IPS-15b (cell line): ENCODE results near the gene UBLCP1.
"Not testable (repeated sequence)": the region's sequence is repeated elsewhere in the genome, so short reads cannot be mapped to it uniquely, and the experiment has no call there.

Source experiments
- H3K27me3 ChIP-seq: one replicate; pipeline ENCODE4 v1.6.1; 2013; ENCODE audit warnings: low read length; ENCODE audit not compliant: control insufficient read depth, insufficient read depth
- H3K36me3 ChIP-seq: one replicate; pipeline ENCODE4 v1.6.1; 2013; ENCODE audit warnings: low read length; ENCODE audit not compliant: control insufficient read depth, insufficient read depth
- H3K4me1 ChIP-seq: one replicate; pipeline ENCODE4 v1.6.1; 2013; ENCODE audit warnings: mild to moderate bottlenecking, low read length; ENCODE audit not compliant: control insufficient read depth, insufficient read depth
- H3K4me3 ChIP-seq: one replicate; pipeline ENCODE4 v1.5.1; 2013; ENCODE audit warnings: low read depth, low read length
- H3K9ac ChIP-seq: one replicate; pipeline ENCODE4 v1.6.1; 2013; ENCODE audit warnings: low read depth, mild to moderate bottlenecking, low read length
- H3K9me3 ChIP-seq: one replicate; pipeline ENCODE4 v1.6.1; 2013; ENCODE audit warnings: mild to moderate bottlenecking, low read length; ENCODE audit not compliant: control insufficient read depth, insufficient read depth

UBLCP1 gene

GRCh38 chr5:159297300-159297699 is 34.2 kb downstream of the UBLCP1 start:
- not testable (repeated sequence) for H3K4me3 ChIP-seq, H3K9me3 ChIP-seq, H3K36me3 ChIP-seq

GRCh38 chr5:159301466-159301865 is 38.4 kb downstream of the UBLCP1 start:
- Histone ChIP-seq H3K9me3 (peaks cover 3% of the 10 kb centered on the region), H3K4me3 (no peak overlapping the region), H3K36me3 (no peaks in the 10 kb centered on the region), H3K4me1 (no peaks in the 10 kb centered on the region), H3K9ac (no peak overlapping the region), H3K27me3 (no peaks in the 10 kb centered on the region)

More at GRCh38 chr5:159297300-159297699, 34.2 kb downstream of the UBLCP1 start:
- not testable (repeated sequence) for H3K4me1 ChIP-seq, H3K9ac ChIP-seq, H3K27me3 ChIP-seq

- not testable (repeated sequence) for H3K9me3 ChIP-seq, H3K4me1 ChIP-seq, H3K36me3 ChIP-seq, H3K27me3 ChIP-seq, H3K4me3 ChIP-seq, H3K9ac ChIP-seq
Observed at GRCh38 chr5:159301929-159302860, 39.1 kb downstream of the UBLCP1 start.

- Histone ChIP-seq H3K4me1 (no peaks in the 10 kb centered on the region), H3K36me3 (no peaks in the 10 kb centered on the region), H3K27me3 (peaks cover under 1% of the 10 kb centered on the region), H3K9me3 (no peaks in the 10 kb centered on the region), H3K9ac (no peak overlapping the region), H3K4me3 (no peak overlapping the region)
Observed at GRCh38 chr5:159303286-159303685, 40.2 kb downstream of the UBLCP1 start.

GRCh38 chr5:159304961-159305595 is 42.0 kb downstream of the UBLCP1 start:
- no peaks in the 10 kb centered on the region for H3K36me3 ChIP-seq
- H3K9ac ChIP-seq, result no peak overlapping the region
- no peaks in the 10 kb centered on the region for H3K4me1 ChIP-seq
- H3K27me3 ChIP-seq, result peaks cover 16% of the 10 kb centered on the region
- H3K9me3 ChIP-seq, result no peaks in the 10 kb centered on the region
- no peak overlapping the region for H3K4me3 ChIP-seq

- no peaks in the 10 kb centered on the region for H3K9me3 ChIP-seq
- peaks cover 34% of the 10 kb centered on the region for H3K27me3 ChIP-seq
- no peaks in the 10 kb centered on the region for H3K36me3 ChIP-seq
- H3K4me3 ChIP-seq, result peak overlapping the region; percentile 30
- peaks cover 5% of the 10 kb centered on the region for H3K4me1 ChIP-seq
- H3K9ac ChIP-seq, result no peak overlapping the region
Observed at GRCh38 chr5:159309689-159310433, 46.8 kb downstream of the UBLCP1 start.

- H3K4me3 ChIP-seq, result peak overlapping the region; percentile 40
- H3K4me1 ChIP-seq, result peaks cover 5% of the 10 kb centered on the region
- H3K9ac ChIP-seq, result no peak overlapping the region
- H3K36me3 ChIP-seq, result no peaks in the 10 kb centered on the region
- no peaks in the 10 kb centered on the region for H3K9me3 ChIP-seq
- peaks cover 34% of the 10 kb centered on the region for H3K27me3 ChIP-seq
Observed at GRCh38 chr5:159310511-159310910, 47.4 kb downstream of the UBLCP1 start.

GRCh38 chr5:159311063-159311462 is 48.0 kb downstream of the UBLCP1 start:
- Histone ChIP-seq H3K4me1 (peaks cover 5% of the 10 kb centered on the region), H3K9ac (no peak overlapping the region), H3K4me3 (peak overlapping the region; percentile 40), H3K9me3 (no peaks in the 10 kb centered on the region), H3K36me3 (no peaks in the 10 kb centered on the region), H3K27me3 (peaks cover 34% of the 10 kb centered on the region)

- H3K9ac ChIP-seq, result no peak overlapping the region
- no peak overlapping the region for H3K4me3 ChIP-seq
- no peaks in the 10 kb centered on the region for H3K36me3 ChIP-seq
- peaks cover 5% of the 10 kb centered on the region for H3K4me1 ChIP-seq
- H3K9me3 ChIP-seq, result no peaks in the 10 kb centered on the region
- peaks cover 34% of the 10 kb centered on the region for H3K27me3 ChIP-seq
Observed at GRCh38 chr5:159313197-159313596, 50.1 kb downstream of the UBLCP1 start.

- H3K4me1 ChIP-seq, result no peaks in the 10 kb centered on the region
- no peaks in the 10 kb centered on the region for H3K36me3 ChIP-seq
- H3K9me3 ChIP-seq, result no peaks in the 10 kb centered on the region
- H3K27me3 ChIP-seq, result peaks cover 3% of the 10 kb centered on the region
- H3K4me3 ChIP-seq, result no peak overlapping the region
- no peak overlapping the region for H3K9ac ChIP-seq
Observed at GRCh38 chr5:159316519-159317383, 53.7 kb downstream of the UBLCP1 start.

- Histone ChIP-seq H3K4me1 (no peaks in the 10 kb centered on the region), H3K9ac (no peak overlapping the region), H3K9me3 (no peaks in the 10 kb centered on the region), H3K27me3 (no peaks in the 10 kb centered on the region), H3K4me3 (no peak overlapping the region), H3K36me3 (no peaks in the 10 kb centered on the region)
Observed at GRCh38 chr5:159317849-159318248, 54.8 kb downstream of the UBLCP1 start.
